ENCODE data around the gene NIT1. TPM values are rescaled to one million over a fixed set of nuclear protein-coding genes. Genes with fewer than 3 reads are reported as not detected.

NIT1 gene
- total and polyA plus RNA-seq, 10 of the 15 experiments (the other 5 are each of a cell fraction or from before 2014, with no cell fraction given), result 19.2 to 54.4 (median 28.3) TPM

- POLR2A ChIA-PET, result interaction anchor here (1.1 kb wide), 2 partner anchors 10 to 108 kb away, joined by 3 to 4 read pairs; partner anchors contain the start of gene F11R
- RAD21 ChIA-PET (ENCODE audit: unreplicated experiment), result interaction anchor here (1.2 kb wide), 1 partner anchor 12 kb away, joined by 4 read pairs; no protein-coding TSS in a partner anchor
- peaks cover 41% of the 10 kb centered on the region for H3K79me2 ChIP-seq (ENCODE audit: control insufficient read depth, insufficient read depth, low read length)
- in situ Hi-C loops (cut with MboI), result no loop called here
- no peak overlapping the region for H3K9ac ChIP-seq (ENCODE audit: control insufficient read depth, insufficient read depth, low read length)
- no peaks in the 10 kb centered on the region for H3K27me3 ChIP-seq (replicated peaks in 1 of 2; ENCODE audit: control insufficient read depth in 2 of 2, insufficient read depth in 2 of 2, low read length in 1 of 2)
- no peak for TF ChIP-seq FOXM1 (IDR thresholded peaks at IDR 0.05; ENCODE audit: low read depth, low read length)
- no peak for TF ChIP-seq TCF7 (IDR thresholded peaks at IDR 0.05; ENCODE audit: borderline replicate concordance)
- no peak for TF ChIP-seq IRF3 (IDR thresholded peaks at IDR 0.05)
- TF ChIP-seq SREBF1 (IDR thresholded peaks at IDR 0.05; ENCODE audit: low read length), result no peak
- TF ChIP-seq PBX3 (IDR thresholded peaks at IDR 0.05; ENCODE audit: insufficient replicate concordance, low read depth, low read length), result no peak
- no peak for TF ChIP-seq CHD1 (IDR thresholded peaks at IDR 0.05; ENCODE audit: low read depth, low read length)
- TF ChIP-seq MTA2 (IDR thresholded peaks at IDR 0.05; ENCODE audit: low read depth), result no peak
- TF ChIP-seq JUND (IDR thresholded peaks at IDR 0.05; ENCODE audit: low read depth, low read length), result no peak
- intact Hi-C loops (cut with micrococcal nuclease; ENCODE audit: unreplicated experiment), result no loop called here
- H3K4me3 ChIP-seq, result no peak overlapping the region
- WGBS (ENCODE audit: insufficient coverage, insufficient replicate concordance, low lambda C conversion rate, missing lambda C conversion rate), result 97% methylated on average over 4 of the region's 4 CpGs
- peaks cover 3% of the 10 kb centered on the region for H3K4me1 ChIP-seq (ENCODE audit: control insufficient read depth, insufficient read depth, low read length)
- DNase-seq (ENCODE audit: low read depth, low spot score) (no peak), ATAC-seq (no peak), FAIRE-seq (no peak)
- no TSS peak for BruUV-seq (replicated peaks)
- no peak overlapping the region for H3K27ac ChIP-seq (ENCODE audit: control insufficient read depth, insufficient read depth)
- H2AFZ ChIP-seq (ENCODE audit: control insufficient read depth, low read depth, low read length), result no peak overlapping the region
- H3K36me3 ChIP-seq (ENCODE audit: control insufficient read depth in 2 of 2, insufficient read depth in 2 of 2, low read length in 1 of 2), result peaks cover 5 to 20% of the 10 kb centered on the region in 2 experiments
- SMC1A ChIA-PET (ENCODE audit: uncharacterized antibody, unreplicated experiment), result interaction anchor here (0.6 to 1.5 kb wide), 6 partner anchors 9 to 388 kb away, joined by 3 to 4 read pairs (median 3); partner anchors contain the start of genes NIT1 and PFDN2
- no peaks in the 10 kb centered on the region; the same call in 1 of the 2 replicates for H4K20me1 ChIP-seq (ENCODE audit: control insufficient read depth, insufficient read depth)
- no peaks in the 10 kb centered on the region for H3K9me3 ChIP-seq (replicated peaks; ENCODE audit: control insufficient read depth, insufficient read depth, low read length)
- CTCF ChIA-PET, result interaction anchor here (0.7 to 2.1 kb wide), 6 partner anchors 9 to 1547 kb away, joined by 3 to 12 read pairs (median 4); partner anchors contain the start of genes ARHGAP30, KLHDC9 and PPOX
- no peak overlapping the region for H3K4me2 ChIP-seq (ENCODE audit: control insufficient read depth, insufficient read depth)
These were observed 10.9 kb downstream of the NIT1 start for GRCh38 chr1:161128591-161129420.

Data from GM12878 (cell line).